ENCODE results near the gene CGB8.
"Not testable (repeated sequence)": the region's sequence is repeated elsewhere in the genome, so short reads cannot be mapped to it uniquely, and the experiment has no call there.

The CGB8 gene

GRCh38 chr19:49049011-49049410 is at the start of gene CGB8:
Gene CGB8, minus strand, starts transcription at chr19:49049111. Its CDS starts 372 bp downstream, at chr19:49048739.
- ATAC-seq = not testable (repeated sequence)

- ATAC-seq = peak; percentile 67 to 81
Observed at GRCh38 chr19:49097453-49098288, 48.8 kb upstream of the CGB8 start.

- ATAC-seq = no peak
Observed at GRCh38 chr19:49094505-49095482, 45.9 kb upstream of the CGB8 start.

GRCh38 chr19:49092686-49093085 is 43.8 kb upstream of the CGB8 start:
- no peak for ATAC-seq

GRCh38 chr19:49091391-49092038 is 42.6 kb upstream of the CGB8 start:
- no peak for ATAC-seq

- no peak for ATAC-seq
Observed at GRCh38 chr19:49086296-49086695, 37.4 kb upstream of the CGB8 start.

- ATAC-seq = no peak
Observed at GRCh38 chr19:49085868-49086232, 36.9 kb upstream of the CGB8 start.

GRCh38 chr19:49085020-49085867 is 36.3 kb upstream of the CGB8 start, which contains the start of gene SNRNP70:
Gene SNRNP70, plus strand, starts transcription at chr19:49085451. Its CDS starts 964 bp downstream, at chr19:49086415.
- peak; percentile 94 for ATAC-seq

GRCh38 chr19:49084206-49085019 is 35.5 kb upstream of the CGB8 start:
- ATAC-seq = no peak

- ATAC-seq = no peak
Observed at GRCh38 chr19:49081273-49081672, 32.4 kb upstream of the CGB8 start.

GRCh38 chr19:49080392-49080791 is 31.5 kb upstream of the CGB8 start:
- ATAC-seq = no peak

GRCh38 chr19:49074869-49075268 is 26.0 kb upstream of the CGB8 start:
- ATAC-seq = not testable (repeated sequence)

- ATAC-seq = no peak
Observed at GRCh38 chr19:49073514-49074378, 24.8 kb upstream of the CGB8 start.

GRCh38 chr19:49071860-49072547 is 23.1 kb upstream of the CGB8 start:
- peak in 1 of 2 donors; percentile 13 for ATAC-seq

- ATAC-seq = no peak
Observed at GRCh38 chr19:49070416-49070815, 21.5 kb upstream of the CGB8 start.

- ATAC-seq = no peak
Observed at GRCh38 chr19:49069026-49069425, 20.1 kb upstream of the CGB8 start.

- ATAC-seq = no peak
Observed at GRCh38 chr19:49067554-49067953, 18.6 kb upstream of the CGB8 start.

GRCh38 chr19:49065905-49066512 is 17.1 kb upstream of the CGB8 start:
- ATAC-seq = no peak

Data from activated CD4-positive, CD25-positive, alpha-beta regulatory T cell treated with anti-CD3 and anti-CD28 coated beads, Interleukin-2, amount 50 U/mL, for 24 hours (primary cell).